ENCODE results near the gene RIC1.
"Not testable (repeated sequence)": the region's sequence is repeated elsewhere in the genome, so short reads cannot be mapped to it uniquely, and the experiment has no call there.

The RIC1 gene

DNA sequence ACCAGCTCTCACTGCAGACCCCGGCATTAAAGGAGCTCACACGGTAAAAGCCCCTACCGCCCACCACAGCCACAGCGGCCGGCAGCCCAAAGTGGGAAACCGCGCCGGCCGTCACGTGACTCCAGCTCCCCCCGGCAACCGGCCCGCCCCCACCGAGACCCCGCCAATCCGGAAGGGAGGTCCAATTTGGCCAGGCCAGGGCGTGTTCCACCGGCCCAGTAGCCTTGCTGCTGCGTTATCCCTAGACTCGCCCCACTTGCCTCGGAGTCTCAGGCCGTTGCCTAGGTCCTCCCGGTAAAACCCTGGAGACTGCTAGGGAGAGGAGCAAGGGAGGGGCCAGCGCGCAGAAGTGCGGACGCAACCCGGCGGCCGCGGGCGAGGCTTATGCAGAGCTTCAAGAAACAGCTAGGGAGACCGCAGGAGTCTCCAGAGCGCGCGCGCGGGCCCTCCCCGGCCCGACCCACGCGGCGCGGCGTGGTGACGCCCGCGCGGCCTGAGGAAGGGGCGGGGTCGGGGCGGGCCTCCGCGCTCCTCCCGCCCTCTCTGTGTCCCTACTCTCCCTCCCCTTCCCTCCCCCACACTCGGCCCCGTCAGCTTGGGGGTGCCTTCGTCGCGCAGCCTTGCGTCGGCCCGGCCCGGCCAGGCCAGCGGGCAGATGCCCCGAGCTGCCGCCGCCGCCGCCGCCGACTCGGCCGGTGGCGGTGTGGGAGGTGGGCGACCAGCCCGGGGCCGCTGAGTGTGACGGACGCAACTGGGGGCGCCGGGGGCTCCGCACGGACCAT is at the start of gene RIC1:
TSS of gene RIC1 (plus strand) at position 578 of the 782 bp plus-strand sequence. CDS start at position 781, 203 bp downstream.
- peak; percentile 91 for DNase-seq

DNA sequence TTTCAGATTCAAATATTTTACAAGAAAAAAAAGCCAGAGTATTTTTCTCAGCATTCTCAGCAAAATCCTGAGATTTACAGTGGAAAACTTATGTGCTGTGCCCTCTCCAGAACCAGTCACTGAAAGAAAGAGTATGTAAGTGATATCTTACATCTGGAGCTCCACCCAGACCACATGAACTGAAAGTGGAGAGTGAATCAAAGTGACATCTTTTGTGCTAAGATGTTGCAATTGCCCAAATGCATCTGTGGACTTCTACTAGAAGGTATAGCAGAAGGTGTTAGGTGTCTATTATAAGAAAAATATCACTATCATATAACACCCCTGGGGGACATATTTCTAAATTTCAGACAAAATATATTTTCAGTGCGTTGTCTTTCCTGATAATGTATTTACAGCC is 49.0 kb upstream of the RIC1 start:
- DNase-seq, result no peak

- no peak for DNase-seq
Observed at GRCh38 chr9:5580650-5581049, 48.3 kb upstream of the RIC1 start.

- not testable (repeated sequence) for DNase-seq
Observed at GRCh38 chr9:5581706-5582105, 47.2 kb upstream of the RIC1 start.

- peak; percentile 59 for DNase-seq
Observed at GRCh38 chr9:5582835-5583195, 46.1 kb upstream of the RIC1 start.

DNA sequence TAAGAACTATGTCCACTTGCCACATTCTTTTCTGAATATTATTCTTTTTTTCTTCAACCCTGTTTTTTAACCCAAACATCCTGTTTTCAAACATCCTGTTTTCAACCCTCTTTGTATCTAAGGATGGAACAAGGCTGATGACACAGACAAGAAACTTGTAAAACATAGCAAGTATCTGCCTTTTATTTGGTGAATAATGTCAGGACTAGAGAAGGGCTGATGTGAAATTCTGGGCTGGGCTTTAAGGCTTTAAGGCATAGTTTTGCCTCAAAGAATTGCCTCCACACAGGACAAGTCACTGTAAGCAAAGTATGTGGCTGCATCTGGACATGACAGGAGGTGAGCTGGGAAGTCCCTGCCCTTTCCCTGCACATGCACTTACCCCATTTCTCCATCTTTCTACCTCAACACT is 42.5 kb upstream of the RIC1 start:
- DNase-seq, result peak; percentile 17

GRCh38 chr9:5587024-5587423 is 41.9 kb upstream of the RIC1 start:
- DNase-seq, result peak; percentile 48

GRCh38 chr9:5592231-5592630 is 36.7 kb upstream of the RIC1 start:
- no peak for DNase-seq

GRCh38 chr9:5592904-5593303 is 36.0 kb upstream of the RIC1 start:
- DNase-seq, result no peak

- DNase-seq, result no peak
Observed at GRCh38 chr9:5593904-5594303, 35.0 kb upstream of the RIC1 start.

DNA sequence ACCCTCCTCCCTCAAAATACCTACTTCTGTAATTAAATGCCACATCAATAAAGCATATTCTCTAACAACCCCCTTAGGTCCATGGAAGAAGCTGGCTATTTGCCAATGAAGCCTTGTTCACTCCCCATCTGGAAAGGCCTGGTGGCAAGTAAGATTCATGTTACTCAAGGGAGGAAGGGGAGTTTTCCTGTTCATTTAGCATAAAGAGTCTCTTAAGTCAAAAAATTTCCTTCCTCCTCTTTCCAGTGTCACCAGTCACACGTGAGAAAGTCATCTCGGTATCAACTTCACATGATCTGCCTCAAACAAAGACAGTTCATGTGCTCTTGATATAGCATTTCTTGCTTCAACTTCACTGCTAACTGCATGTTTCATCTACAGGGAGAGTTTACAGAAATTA is 32.7 kb upstream of the RIC1 start:
- no peak for DNase-seq

DNA sequence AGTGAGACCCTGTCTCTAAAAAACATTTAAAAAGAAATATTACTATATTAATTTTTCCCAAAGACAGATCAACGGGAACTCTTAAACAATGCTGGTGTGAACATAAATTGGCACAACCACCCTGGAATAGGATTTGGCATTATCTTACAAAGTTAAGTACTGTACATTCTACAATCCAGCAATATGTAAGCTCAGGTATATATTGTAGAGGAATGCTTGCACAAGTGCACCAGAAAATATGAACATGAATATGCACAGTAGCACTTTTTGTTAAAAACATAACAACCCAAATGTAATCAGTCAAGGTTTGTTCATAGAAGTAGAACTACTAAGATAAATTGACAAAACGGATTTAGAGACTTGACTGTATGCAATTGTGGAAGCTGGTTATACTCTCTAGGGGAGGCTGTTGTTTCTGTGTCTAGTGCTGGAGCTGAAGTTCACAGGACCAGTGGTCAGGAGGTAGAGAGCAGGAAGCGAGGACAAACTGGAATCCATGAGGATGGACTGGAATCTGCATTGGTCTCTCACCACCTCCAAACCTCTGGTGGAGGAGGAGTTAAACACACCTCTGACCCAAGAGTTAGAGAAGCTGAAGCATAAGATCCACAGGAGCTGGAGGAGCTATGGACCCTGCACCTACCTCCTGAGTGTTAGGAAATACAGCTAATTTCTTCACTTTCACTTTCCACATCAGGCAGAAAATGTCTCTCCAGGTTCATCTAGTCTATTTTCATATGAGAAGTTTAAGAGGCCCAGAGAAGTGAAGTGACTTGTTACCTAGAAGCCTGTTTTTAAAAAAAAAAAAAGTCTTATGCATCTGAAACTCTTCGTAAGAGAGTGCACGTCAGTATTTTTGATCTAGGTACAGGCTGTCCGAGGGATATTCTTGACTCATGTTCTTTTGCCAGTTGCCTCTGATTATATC is 20.3 kb upstream of the RIC1 start:
- DNase-seq, result no peak

- DNase-seq, result no peak
Observed at GRCh38 chr9:5609226-5609596, 19.7 kb upstream of the RIC1 start.

- no peak for DNase-seq
Observed at GRCh38 chr9:5610491-5610890, 18.4 kb upstream of the RIC1 start.

- DNase-seq, result no peak
Observed at GRCh38 chr9:5611321-5612184, 17.4 kb upstream of the RIC1 start.

GRCh38 chr9:5612185-5612530 is 16.7 kb upstream of the RIC1 start:
- no peak for DNase-seq

DNA sequence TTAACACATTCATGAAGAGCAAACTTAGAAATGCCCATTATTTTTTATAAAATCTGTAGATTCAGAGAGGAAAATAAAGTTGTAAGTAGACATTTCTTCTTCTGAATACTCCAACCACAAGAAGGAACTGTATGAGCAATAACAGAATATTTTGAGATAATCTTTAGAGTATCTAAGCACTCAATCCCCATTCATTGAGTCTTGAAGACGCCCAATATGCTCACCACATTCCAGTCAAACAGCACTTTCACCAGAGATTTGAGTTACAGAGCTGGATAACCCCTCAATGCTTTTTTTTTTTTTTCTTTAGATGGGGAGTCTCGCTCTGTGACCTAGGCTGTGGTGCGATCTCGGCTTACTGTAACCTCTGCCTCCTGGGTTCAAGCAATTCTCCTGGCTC is 14.7 kb upstream of the RIC1 start:
- no peak for DNase-seq

DNA sequence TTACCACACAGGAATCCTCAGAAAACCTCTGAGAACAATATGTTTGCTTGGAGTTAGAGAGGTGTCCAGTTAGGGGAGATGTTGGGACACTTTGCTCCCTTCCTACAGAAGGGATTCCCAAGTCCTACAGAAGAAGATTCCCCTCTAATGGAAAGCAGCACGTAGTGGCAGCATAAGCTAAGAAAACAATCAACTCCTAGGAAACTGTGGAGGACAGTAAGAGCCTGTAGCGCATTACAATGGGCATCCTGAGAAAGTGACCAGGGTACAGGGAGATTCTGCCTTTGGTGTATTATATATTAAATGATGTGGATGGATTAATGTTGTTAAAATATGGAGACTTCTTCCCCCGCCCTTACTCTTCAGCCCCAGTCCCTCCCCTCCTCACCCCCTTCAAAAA is 13.9 kb upstream of the RIC1 start:
- DNase-seq, result no peak

DNA sequence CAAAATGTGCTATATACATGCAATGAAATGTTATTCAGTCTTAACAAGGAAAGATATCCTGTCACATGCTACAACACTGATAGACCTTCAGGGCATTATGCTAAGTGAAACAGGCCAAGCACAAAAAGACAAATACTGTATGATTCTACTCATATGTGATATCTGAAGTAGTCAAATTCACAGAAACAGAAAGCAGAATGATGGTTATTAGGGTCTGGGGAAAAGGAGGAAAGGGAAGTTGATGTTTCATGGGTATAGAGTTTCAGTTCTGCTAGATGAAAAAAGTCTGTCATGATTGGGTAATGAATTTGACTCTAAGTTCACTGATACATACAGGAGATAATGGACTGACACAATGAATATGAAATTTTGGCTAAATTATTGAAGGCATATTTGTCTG is 11.2 kb upstream of the RIC1 start:
- no peak for DNase-seq

GRCh38 chr9:5620494-5620893 is 8.4 kb upstream of the RIC1 start:
- no peak for DNase-seq

DNA sequence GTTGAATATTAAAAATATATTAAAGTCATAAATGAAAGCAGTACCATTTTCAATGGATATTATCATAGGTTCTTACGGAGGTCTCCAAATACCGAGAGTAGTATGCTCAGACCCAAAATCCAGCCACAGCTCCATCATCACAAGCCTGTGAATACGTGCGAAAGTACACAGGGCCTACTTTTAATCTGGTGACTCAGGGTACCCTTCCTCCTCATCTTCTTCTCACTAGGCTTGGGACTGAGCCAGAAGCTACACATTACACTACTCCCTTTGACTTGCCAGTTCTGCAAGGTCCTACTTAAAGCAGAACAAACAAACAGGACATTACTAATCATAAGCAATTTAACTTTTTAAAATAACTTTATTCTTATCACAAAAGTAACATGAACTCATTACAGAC is 7.6 kb upstream of the RIC1 start:
- DNase-seq, result no peak

GRCh38 chr9:5622016-5622415 is 6.9 kb upstream of the RIC1 start:
- DNase-seq, result no peak

GRCh38 chr9:5624655-5625054 is 4.3 kb upstream of the RIC1 start:
- DNase-seq, result no peak
